ENCODE results near the gene DIRAS1.

Gene DIRAS1

GRCh38 chr19:2755811-2756210 is 34.6 kb upstream of the DIRAS1 start:
- DNase-seq (ENCODE audit: low read depth in 2 of 2) = no peak

- no peak for DNase-seq (ENCODE audit: low read depth in 2 of 2)
Observed at GRCh38 chr19:2755448-2755705, 34.2 kb upstream of the DIRAS1 start.

- no peak for DNase-seq (ENCODE audit: low read depth in 2 of 2)
Observed at GRCh38 chr19:2754659-2755447, 33.7 kb upstream of the DIRAS1 start.

- DNase-seq (ENCODE audit: low read depth in 2 of 2) = no peak
Observed at GRCh38 chr19:2751438-2751830, 30.3 kb upstream of the DIRAS1 start.

- DNase-seq (ENCODE audit: low read depth in 2 of 2) = no peak
Observed at GRCh38 chr19:2750808-2751437, 29.8 kb upstream of the DIRAS1 start.

- no peak for DNase-seq (ENCODE audit: low read depth in 2 of 2)
Observed at GRCh38 chr19:2747349-2747748, 26.2 kb upstream of the DIRAS1 start.

- DNase-seq (ENCODE audit: low read depth in 2 of 2) = no peak
Observed at GRCh38 chr19:2744113-2744512, 22.9 kb upstream of the DIRAS1 start.

GRCh38 chr19:2743099-2743498 is 21.9 kb upstream of the DIRAS1 start:
- no peak for DNase-seq (ENCODE audit: low read depth in 2 of 2)

GRCh38 chr19:2740314-2740656 is 19.1 kb upstream of the DIRAS1 start:
- DNase-seq (ENCODE audit: low read depth in 2 of 2) = no peak

- DNase-seq (ENCODE audit: low read depth in 2 of 2) = peak; percentile 98
Observed at GRCh38 chr19:2739602-2740313, 18.6 kb upstream of the DIRAS1 start, which contains the start of gene SLC39A3. Gene SLC39A3 (minus strand): TSS chr19:2740017. CDS start chr19:2737257, 2,760 bp downstream.

GRCh38 chr19:2736550-2737190 is 15.5 kb upstream of the DIRAS1 start:
- no peak for DNase-seq (ENCODE audit: low read depth in 2 of 2)

GRCh38 chr19:2735374-2735773 is 14.2 kb upstream of the DIRAS1 start:
- DNase-seq (ENCODE audit: low read depth in 2 of 2) = no peak

GRCh38 chr19:2734589-2735288 is 13.6 kb upstream of the DIRAS1 start:
- DNase-seq (ENCODE audit: low read depth in 2 of 2) = no peak

GRCh38 chr19:2733930-2734588 is 12.9 kb upstream of the DIRAS1 start:
- no peak for DNase-seq (ENCODE audit: low read depth in 2 of 2)

GRCh38 chr19:2732883-2733282 is 11.7 kb upstream of the DIRAS1 start:
- DNase-seq (ENCODE audit: low read depth in 2 of 2) = no peak

GRCh38 chr19:2732157-2732725 is 11.1 kb upstream of the DIRAS1 start:
- DNase-seq (ENCODE audit: low read depth in 2 of 2) = no peak

GRCh38 chr19:2731181-2731995 is 10.2 kb upstream of the DIRAS1 start:
- no peak for DNase-seq (ENCODE audit: low read depth in 2 of 2)

- no peak for DNase-seq (ENCODE audit: low read depth in 2 of 2)
Observed at GRCh38 chr19:2729943-2730818, 9.0 kb upstream of the DIRAS1 start.

GRCh38 chr19:2728783-2729387 is 7.7 kb upstream of the DIRAS1 start:
- DNase-seq (ENCODE audit: low read depth in 2 of 2) = no peak
